ENCODE results near the gene GRAMD1C.
A peak's percentile ranks its signal among the peaks of the same experiment; 100 is the strongest.

GRAMD1C gene

DNA sequence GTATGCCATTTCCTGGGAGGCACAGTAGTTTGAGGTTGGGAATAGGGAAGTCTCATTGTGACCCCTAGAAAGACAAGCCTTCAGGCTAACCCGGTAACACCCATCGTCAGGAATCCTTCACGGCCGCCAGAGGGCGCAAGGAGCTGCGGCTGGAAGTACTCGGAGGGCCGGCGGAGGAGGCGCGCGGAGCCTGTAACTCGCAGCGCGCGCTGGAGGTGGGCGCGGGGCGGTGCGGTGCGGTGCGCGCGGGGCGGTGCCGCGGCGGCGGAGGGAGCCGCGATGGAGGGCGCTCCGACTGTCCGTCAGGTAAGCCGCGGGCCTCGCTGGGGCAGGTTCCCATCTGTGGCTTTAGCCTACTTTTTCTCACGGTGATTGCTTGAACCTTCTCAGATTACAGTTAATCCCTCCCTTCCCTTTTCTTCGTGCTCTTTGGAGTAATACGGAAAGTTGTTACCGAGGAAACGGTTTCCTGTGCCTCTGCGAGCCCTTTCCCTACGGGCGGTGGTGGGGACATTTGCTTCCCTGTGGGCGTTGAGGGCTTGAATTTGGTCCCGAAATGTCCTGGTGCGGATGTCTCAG is at the start of gene GRAMD1C:
Gene GRAMD1C (plus strand): TSS at position 158 of the 579 bp plus-strand sequence. CDS start 122 bp downstream, at position 280.
- TF ChIP-seq, protein P1, sequence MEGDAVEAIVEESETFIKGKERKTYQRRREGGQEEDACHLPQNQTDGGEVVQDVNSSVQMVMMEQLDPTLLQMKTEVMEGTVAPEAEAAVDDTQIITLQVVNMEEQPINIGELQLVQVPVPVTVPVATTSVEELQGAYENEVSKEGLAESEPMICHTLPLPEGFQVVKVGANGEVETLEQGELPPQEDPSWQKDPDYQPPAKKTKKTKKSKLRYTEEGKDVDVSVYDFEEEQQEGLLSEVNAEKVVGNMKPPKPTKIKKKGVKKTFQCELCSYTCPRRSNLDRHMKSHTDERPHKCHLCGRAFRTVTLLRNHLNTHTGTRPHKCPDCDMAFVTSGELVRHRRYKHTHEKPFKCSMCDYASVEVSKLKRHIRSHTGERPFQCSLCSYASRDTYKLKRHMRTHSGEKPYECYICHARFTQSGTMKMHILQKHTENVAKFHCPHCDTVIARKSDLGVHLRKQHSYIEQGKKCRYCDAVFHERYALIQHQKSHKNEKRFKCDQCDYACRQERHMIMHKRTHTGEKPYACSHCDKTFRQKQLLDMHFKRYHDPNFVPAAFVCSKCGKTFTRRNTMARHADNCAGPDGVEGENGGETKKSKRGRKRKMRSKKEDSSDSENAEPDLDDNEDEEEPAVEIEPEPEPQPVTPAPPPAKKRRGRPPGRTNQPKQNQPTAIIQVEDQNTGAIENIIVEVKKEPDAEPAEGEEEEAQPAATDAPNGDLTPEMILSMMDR (IDR thresholded peaks at IDR 0.05; ENCODE audit: unreplicated experiment in 3 of 3) = peak; percentile 85 to 91 (median 87)
- peak within 1 kb of the TSS in 1 of 3 experiments; percentile 69 for H3K27ac Mint-ChIP-seq
- no peaks in the 10 kb centered on the region for H3K4me1 Mint-ChIP-seq
- H3K27me3 Mint-ChIP-seq (ENCODE audit: low read depth) = peaks cover 4% of the 10 kb centered on the region
- no peaks in the 10 kb centered on the region for H3K36me3 Mint-ChIP-seq (ENCODE audit: low read depth)
- H3K9me3 Mint-ChIP-seq = no peaks in the 10 kb centered on the region
- peak within 1 kb of the TSS; percentile 86 to 88 (median 87) for H3K4me3 Mint-ChIP-seq

DNA sequence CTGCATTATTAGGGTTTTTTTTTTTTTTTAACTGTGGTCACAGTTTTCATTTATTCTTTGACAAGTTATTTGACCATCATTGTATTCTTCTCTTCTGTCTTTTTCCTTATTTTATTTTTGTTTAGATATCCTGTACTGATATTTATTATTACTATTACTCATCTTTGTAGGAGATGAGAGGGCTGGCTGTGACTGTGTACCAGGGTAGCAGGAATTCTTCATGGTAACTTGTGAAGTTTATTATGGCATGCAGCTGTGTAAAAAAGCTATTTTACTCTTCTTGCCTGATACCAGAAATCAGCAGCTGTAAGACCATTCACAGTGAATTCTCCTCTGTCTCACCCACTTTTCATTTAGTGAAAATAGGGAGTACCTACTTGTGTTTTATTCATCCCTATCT is 47.2 kb upstream of the GRAMD1C start:
- Mint-ChIP-seq H3K27ac (no peak overlapping the region), H3K4me3 (no peak overlapping the region), H3K9me3 (no peaks in the 10 kb centered on the region), H3K27me3 (ENCODE audit: low read depth) (no peaks in the 10 kb centered on the region), H3K4me1 (no peaks in the 10 kb centered on the region), H3K36me3 (ENCODE audit: low read depth) (peaks cover 35% of the 10 kb centered on the region)
- TF ChIP-seq, protein P1 (IDR thresholded peaks at IDR 0.05; ENCODE audit: unreplicated experiment in 3 of 3) = no peak

DNA sequence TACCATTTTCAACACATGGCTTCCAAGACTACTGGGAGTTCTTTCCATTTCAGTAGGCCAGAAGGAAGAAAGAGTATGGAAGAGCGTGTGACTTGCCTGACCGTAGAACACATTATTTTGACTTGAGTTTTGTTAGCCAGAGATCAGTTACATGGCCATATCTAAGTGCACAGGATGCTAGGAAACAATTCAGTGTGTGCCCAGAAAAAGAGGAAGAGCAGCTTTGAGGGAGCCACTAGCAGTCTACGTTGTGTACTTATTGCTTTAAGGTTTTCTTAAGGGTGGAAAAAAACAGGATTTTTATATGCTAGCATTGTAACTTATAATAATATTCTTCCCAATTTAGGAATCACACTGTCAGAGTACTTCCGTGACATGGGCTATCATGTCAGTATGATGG is 44.1 kb upstream of the GRAMD1C start:
- TF ChIP-seq, protein P1 (IDR thresholded peaks at IDR 0.05; ENCODE audit: unreplicated experiment in 3 of 3) = no peak
- Mint-ChIP-seq H3K27me3 (ENCODE audit: low read depth) (no peaks in the 10 kb centered on the region), H3K36me3 (ENCODE audit: low read depth) (peaks cover 39% of the 10 kb centered on the region)

DNA sequence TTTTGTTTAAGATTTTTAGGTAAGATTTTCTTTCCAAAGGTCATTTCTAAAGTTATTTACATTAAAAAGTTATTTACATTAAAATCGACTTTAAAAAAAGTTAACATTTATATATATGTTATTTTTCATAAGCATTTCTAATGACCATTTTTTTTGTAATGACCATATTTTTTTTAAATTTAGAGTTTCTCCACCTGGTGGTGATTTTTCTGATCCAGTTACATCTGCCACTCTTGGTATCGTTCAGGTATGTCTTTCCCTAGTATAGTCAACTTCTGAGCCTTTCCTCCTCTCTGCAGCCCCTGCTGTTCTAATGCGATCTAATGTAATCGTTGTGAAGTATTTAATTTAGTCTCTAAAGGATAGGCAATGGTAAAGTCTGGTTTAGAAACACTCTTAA is 42.9 kb upstream of the GRAMD1C start:
- H3K9me3 Mint-ChIP-seq = no peaks in the 10 kb centered on the region
- H3K4me3 Mint-ChIP-seq = no peak overlapping the region
- peaks cover 43% of the 10 kb centered on the region for H3K36me3 Mint-ChIP-seq (ENCODE audit: low read depth)
- TF ChIP-seq, protein P1 (IDR thresholded peaks at IDR 0.05; ENCODE audit: unreplicated experiment in 3 of 3) = no peak
- H3K4me1 Mint-ChIP-seq = no peaks in the 10 kb centered on the region
- no peak overlapping the region for H3K27ac Mint-ChIP-seq
- H3K27me3 Mint-ChIP-seq (ENCODE audit: low read depth) = no peaks in the 10 kb centered on the region

More for the DNA sequence above, 44.1 kb upstream of the GRAMD1C start:
- no peak overlapping the region for H3K4me3 Mint-ChIP-seq
- no peak overlapping the region for H3K27ac Mint-ChIP-seq
- no peaks in the 10 kb centered on the region for H3K4me1 Mint-ChIP-seq
- H3K9me3 Mint-ChIP-seq = no peaks in the 10 kb centered on the region

DNA sequence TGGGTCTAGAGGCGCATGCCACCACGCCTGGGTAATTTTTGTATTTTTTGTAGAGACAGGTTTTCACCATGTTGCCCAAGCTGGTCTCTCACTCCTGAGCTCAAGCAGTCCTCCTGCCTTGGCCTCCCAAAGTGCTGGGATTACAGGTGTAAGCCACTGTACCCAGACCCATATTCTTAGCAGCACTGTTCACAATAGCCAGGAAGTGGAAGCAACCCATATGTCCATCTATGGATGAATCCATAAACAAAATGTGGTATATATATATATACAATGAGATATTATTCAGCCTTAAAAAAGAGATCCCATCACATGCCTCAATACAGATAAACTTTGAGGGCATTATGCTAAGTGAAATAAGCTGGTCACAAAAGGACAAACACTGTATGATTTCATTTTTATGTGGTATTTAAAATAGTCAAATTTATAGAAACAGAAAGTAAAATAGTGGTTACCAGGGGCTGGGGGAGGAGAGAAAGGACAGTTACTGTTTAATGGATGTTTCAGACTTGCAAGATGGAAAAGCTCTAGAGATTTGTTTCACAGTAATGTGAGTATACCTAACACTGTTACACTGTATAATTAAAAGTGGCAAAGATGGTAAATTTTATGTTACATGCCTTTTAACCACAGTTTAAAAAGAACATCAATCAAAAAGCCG is 35.7 kb upstream of the GRAMD1C start:
- H3K27ac Mint-ChIP-seq = peak overlapping the region in 2 of 3 experiments; percentile 31 to 50
- TF ChIP-seq, protein P1 (IDR thresholded peaks at IDR 0.05; ENCODE audit: unreplicated experiment in 3 of 3) = no peak
- H3K36me3 Mint-ChIP-seq (ENCODE audit: low read depth) = peaks cover 69% of the 10 kb centered on the region
- H3K4me1 Mint-ChIP-seq = no peaks in the 10 kb centered on the region
- no peaks in the 10 kb centered on the region for H3K27me3 Mint-ChIP-seq (ENCODE audit: low read depth)
- H3K9me3 Mint-ChIP-seq = no peaks in the 10 kb centered on the region
- no peak overlapping the region for H3K4me3 Mint-ChIP-seq

DNA sequence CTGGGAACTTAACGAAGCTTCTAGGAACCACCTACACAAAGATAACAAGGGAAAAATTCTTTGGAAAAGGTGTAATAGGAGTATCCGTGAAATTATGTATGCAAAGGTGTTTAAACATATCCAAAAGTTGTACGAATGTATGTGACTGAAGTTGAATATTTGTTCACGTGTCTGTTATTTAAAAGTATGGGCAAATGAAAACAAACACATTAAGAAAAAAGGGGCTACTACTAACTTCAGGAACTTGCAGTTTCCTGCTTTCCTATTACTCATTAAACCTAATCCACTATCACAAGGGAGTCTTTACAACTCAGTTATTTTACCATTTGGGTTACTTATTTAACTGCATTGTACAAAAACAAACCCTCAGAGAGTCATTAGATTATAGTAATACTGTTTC is 33.9 kb upstream of the GRAMD1C start:
- Mint-ChIP-seq H3K4me3 (no peak overlapping the region), H3K4me1 (no peaks in the 10 kb centered on the region), H3K27me3 (ENCODE audit: low read depth) (no peaks in the 10 kb centered on the region), H3K36me3 (ENCODE audit: low read depth) (peaks cover 65% of the 10 kb centered on the region), H3K9me3 (no peaks in the 10 kb centered on the region), H3K27ac (peak overlapping the region; percentile 83 to 94 (median 90))
- TF ChIP-seq, protein P1 (IDR thresholded peaks at IDR 0.05; ENCODE audit: unreplicated experiment in 3 of 3) = no peak

Data from nephron (organoid).